ENCODE results near the gene TCEA3.

The TCEA3 gene

GRCh38 chr1:23449306-23449705 is 24.8 kb upstream of the TCEA3 start:
- Histone ChIP-seq H3K36me3 (ENCODE audit: control insufficient read depth, insufficient read depth, low read length) (no peaks in the 10 kb centered on the region), H3K4me1 (ENCODE audit: control insufficient read depth, insufficient read depth, low read length, poor library complexity, severe bottlenecking) (peaks cover 10% of the 10 kb centered on the region), H3K9me3 (ENCODE audit: control insufficient read depth, low read length) (no peaks in the 10 kb centered on the region), H3K27ac (ENCODE audit: insufficient read depth, low read length, poor library complexity, severe bottlenecking) (no peak overlapping the region), H3K4me3 (ENCODE audit: insufficient read depth, low read depth, low read length, poor library complexity, severe bottlenecking) (no peak overlapping the region), H3K27me3 (replicated peaks; ENCODE audit: control insufficient read depth, insufficient read depth, low read length, poor library complexity, severe bottlenecking) (no peaks in the 10 kb centered on the region)
- no peak for DNase-seq

- Histone ChIP-seq H3K4me3 (ENCODE audit: insufficient read depth, low read depth, low read length, poor library complexity, severe bottlenecking) (no peak overlapping the region), H3K27ac (ENCODE audit: insufficient read depth, low read length, poor library complexity, severe bottlenecking) (no peak overlapping the region), H3K4me1 (ENCODE audit: control insufficient read depth, insufficient read depth, low read length, poor library complexity, severe bottlenecking) (peaks cover 10% of the 10 kb centered on the region), H3K9me3 (ENCODE audit: control insufficient read depth, low read length) (no peaks in the 10 kb centered on the region), H3K27me3 (replicated peaks; ENCODE audit: control insufficient read depth, insufficient read depth, low read length, poor library complexity, severe bottlenecking) (no peaks in the 10 kb centered on the region), H3K36me3 (ENCODE audit: control insufficient read depth, insufficient read depth, low read length) (no peaks in the 10 kb centered on the region)
- no peak for DNase-seq
These were observed 24.3 kb upstream of the TCEA3 start for GRCh38 chr1:23448846-23449245.

- peaks cover 5% of the 10 kb centered on the region for H3K4me1 ChIP-seq (ENCODE audit: control insufficient read depth, insufficient read depth, low read length, poor library complexity, severe bottlenecking)
- no peak for DNase-seq
- no peak overlapping the region for H3K4me3 ChIP-seq (ENCODE audit: insufficient read depth, low read depth, low read length, poor library complexity, severe bottlenecking)
- H3K27me3 ChIP-seq (replicated peaks; ENCODE audit: control insufficient read depth, insufficient read depth, low read length, poor library complexity, severe bottlenecking), result no peaks in the 10 kb centered on the region
- H3K9me3 ChIP-seq (ENCODE audit: control insufficient read depth, low read length), result no peaks in the 10 kb centered on the region
- H3K36me3 ChIP-seq (ENCODE audit: control insufficient read depth, insufficient read depth, low read length), result no peaks in the 10 kb centered on the region
- no peak overlapping the region for H3K27ac ChIP-seq (ENCODE audit: insufficient read depth, low read length, poor library complexity, severe bottlenecking)
These were observed 22.2 kb upstream of the TCEA3 start for GRCh38 chr1:23446661-23447310.

- H3K27me3 ChIP-seq (replicated peaks; ENCODE audit: control insufficient read depth, insufficient read depth, low read length, poor library complexity, severe bottlenecking), result no peaks in the 10 kb centered on the region
- H3K4me1 ChIP-seq (ENCODE audit: control insufficient read depth, insufficient read depth, low read length, poor library complexity, severe bottlenecking), result no peaks in the 10 kb centered on the region
- no peak for DNase-seq
- H3K9me3 ChIP-seq (ENCODE audit: control insufficient read depth, low read length), result no peaks in the 10 kb centered on the region
- H3K27ac ChIP-seq (ENCODE audit: insufficient read depth, low read length, poor library complexity, severe bottlenecking), result no peak overlapping the region
- H3K36me3 ChIP-seq (ENCODE audit: control insufficient read depth, insufficient read depth, low read length), result no peaks in the 10 kb centered on the region
- no peak overlapping the region for H3K4me3 ChIP-seq (ENCODE audit: insufficient read depth, low read depth, low read length, poor library complexity, severe bottlenecking)
These were observed 20.2 kb upstream of the TCEA3 start for GRCh38 chr1:23444596-23445390.

- no peak overlapping the region for H3K27ac ChIP-seq (ENCODE audit: insufficient read depth, low read length, poor library complexity, severe bottlenecking)
- H3K27me3 ChIP-seq (replicated peaks; ENCODE audit: control insufficient read depth, insufficient read depth, low read length, poor library complexity, severe bottlenecking), result no peaks in the 10 kb centered on the region
- DNase-seq, result no peak
- no peaks in the 10 kb centered on the region for H3K9me3 ChIP-seq (ENCODE audit: control insufficient read depth, low read length)
- no peaks in the 10 kb centered on the region for H3K36me3 ChIP-seq (ENCODE audit: control insufficient read depth, insufficient read depth, low read length)
- H3K4me3 ChIP-seq (ENCODE audit: insufficient read depth, low read depth, low read length, poor library complexity, severe bottlenecking), result no peak overlapping the region
- no peaks in the 10 kb centered on the region for H3K4me1 ChIP-seq (ENCODE audit: control insufficient read depth, insufficient read depth, low read length, poor library complexity, severe bottlenecking)
These were observed 19.6 kb upstream of the TCEA3 start for GRCh38 chr1:23444104-23444533.

- Histone ChIP-seq H3K27ac (ENCODE audit: insufficient read depth, low read length, poor library complexity, severe bottlenecking) (no peak overlapping the region), H3K4me1 (ENCODE audit: control insufficient read depth, insufficient read depth, low read length, poor library complexity, severe bottlenecking) (no peaks in the 10 kb centered on the region), H3K27me3 (replicated peaks; ENCODE audit: control insufficient read depth, insufficient read depth, low read length, poor library complexity, severe bottlenecking) (no peaks in the 10 kb centered on the region), H3K36me3 (ENCODE audit: control insufficient read depth, insufficient read depth, low read length) (no peaks in the 10 kb centered on the region), H3K9me3 (ENCODE audit: control insufficient read depth, low read length) (no peaks in the 10 kb centered on the region), H3K4me3 (ENCODE audit: insufficient read depth, low read depth, low read length, poor library complexity, severe bottlenecking) (no peak overlapping the region)
- no peak for DNase-seq
These were observed 18.2 kb upstream of the TCEA3 start for GRCh38 chr1:23442751-23443150.

GRCh38 chr1:23441446-23442148 is 17.0 kb upstream of the TCEA3 start:
- no peaks in the 10 kb centered on the region for H3K27me3 ChIP-seq (replicated peaks; ENCODE audit: control insufficient read depth, insufficient read depth, low read length, poor library complexity, severe bottlenecking)
- H3K27ac ChIP-seq (ENCODE audit: insufficient read depth, low read length, poor library complexity, severe bottlenecking), result no peak overlapping the region
- no peaks in the 10 kb centered on the region for H3K4me1 ChIP-seq (ENCODE audit: control insufficient read depth, insufficient read depth, low read length, poor library complexity, severe bottlenecking)
- no peaks in the 10 kb centered on the region for H3K36me3 ChIP-seq (ENCODE audit: control insufficient read depth, insufficient read depth, low read length)
- no peak overlapping the region for H3K4me3 ChIP-seq (ENCODE audit: insufficient read depth, low read depth, low read length, poor library complexity, severe bottlenecking)
- no peaks in the 10 kb centered on the region for H3K9me3 ChIP-seq (ENCODE audit: control insufficient read depth, low read length)
- no peak for DNase-seq

- no peak overlapping the region for H3K27ac ChIP-seq (ENCODE audit: insufficient read depth, low read length, poor library complexity, severe bottlenecking)
- H3K4me3 ChIP-seq (ENCODE audit: insufficient read depth, low read depth, low read length, poor library complexity, severe bottlenecking), result no peak overlapping the region
- no peak for DNase-seq
- H3K27me3 ChIP-seq (replicated peaks; ENCODE audit: control insufficient read depth, insufficient read depth, low read length, poor library complexity, severe bottlenecking), result no peaks in the 10 kb centered on the region
- no peaks in the 10 kb centered on the region for H3K4me1 ChIP-seq (ENCODE audit: control insufficient read depth, insufficient read depth, low read length, poor library complexity, severe bottlenecking)
- H3K36me3 ChIP-seq (ENCODE audit: control insufficient read depth, insufficient read depth, low read length), result no peaks in the 10 kb centered on the region
- H3K9me3 ChIP-seq (ENCODE audit: control insufficient read depth, low read length), result no peaks in the 10 kb centered on the region
These were observed 14.0 kb upstream of the TCEA3 start for GRCh38 chr1:23438545-23438944.

GRCh38 chr1:23437355-23437664 is 12.8 kb upstream of the TCEA3 start:
- no peaks in the 10 kb centered on the region for H3K9me3 ChIP-seq (ENCODE audit: control insufficient read depth, low read length)
- H3K27me3 ChIP-seq (replicated peaks; ENCODE audit: control insufficient read depth, insufficient read depth, low read length, poor library complexity, severe bottlenecking), result no peaks in the 10 kb centered on the region
- DNase-seq, result no peak
- no peak overlapping the region for H3K4me3 ChIP-seq (ENCODE audit: insufficient read depth, low read depth, low read length, poor library complexity, severe bottlenecking)
- no peaks in the 10 kb centered on the region for H3K36me3 ChIP-seq (ENCODE audit: control insufficient read depth, insufficient read depth, low read length)
- no peak overlapping the region for H3K27ac ChIP-seq (ENCODE audit: insufficient read depth, low read length, poor library complexity, severe bottlenecking)
- H3K4me1 ChIP-seq (ENCODE audit: control insufficient read depth, insufficient read depth, low read length, poor library complexity, severe bottlenecking), result no peaks in the 10 kb centered on the region

Measured in effector memory CD4-positive, alpha-beta T cell (primary cell).